Esophagus squamous epithelium (tissue), 4 donors: Measurements from ENCODE around the gene OVCH1.

Experiments
- CTCF ChIP-seq, 6 experiments: fragments of 450-650 bp in 4 of 6; fragments of 200-600 bp in 2 of 6; sonication (generic) in 2 of 6; IDR thresholded peaks; one replicate each; pipeline ENCODE4 v1.5.1; 2016 to 2019; ENCODE audit warnings: antibody characterized with exemption in 6 of 6, mild to moderate bottlenecking in 4 of 6, moderate library complexity in 4 of 6
- POLR2A ChIP-seq, 4 donors: fragments of 450-650 bp; IDR thresholded peaks; one replicate each; pipeline ENCODE4 v1.6.1; 2017; ENCODE audit warnings: antibody characterized with exemption in 4 of 4, mild to moderate bottlenecking in 4 of 4, moderate library complexity in 3 of 4

GRCh38 chr12:29517264-29517663 lies 19.8 kb upstream of the OVCH1 start:
- TF ChIP-seq CTCF (IDR thresholded peaks at IDR 0.05), result no peak
- no peak for TF ChIP-seq POLR2A (IDR thresholded peaks at IDR 0.05)
